ENCODE data around the gene NUCKS1. TPM values are rescaled to one million over a fixed set of nuclear protein-coding genes. Genes with fewer than 3 reads are reported as not detected.

Gene NUCKS1
- total RNA-seq, 1 donor from 2014 or later: 700 TPM

- peak overlapping the region; percentile 11 for H3K27ac Mint-ChIP-seq
Observed at GRCh38 chr1:205791568-205792180, 41.7 kb upstream of the NUCKS1 start.

GRCh38 chr1:205787287-205787916, 37.4 kb upstream of the NUCKS1 start:
- H3K36me3 ChIP-seq: no peaks in the 10 kb centered on the region
- H3K79me2 ChIP-seq (ENCODE audit: low read depth): no peaks in the 10 kb centered on the region
- Mint-ChIP-seq H3K9me3 (no peaks in the 10 kb centered on the region), H3K36me3 (peaks cover 4% of the 10 kb centered on the region), H3K27me3 (ENCODE audit: insufficient read depth, low read depth) (no peaks in the 10 kb centered on the region), H3K4me3 (no peak overlapping the region), H3K4me1 (peaks cover 17% of the 10 kb centered on the region), H3K27ac (no peak overlapping the region)
- no peak for TF ChIP-seq EZH2 (IDR thresholded peaks at IDR 0.05)
- TF ChIP-seq EZH2phosphoT487 (IDR thresholded peaks at IDR 0.05): no peak
- TF ChIP-seq CTCF (IDR thresholded peaks at IDR 0.05): no peak
- H3K4me1 ChIP-seq: peaks cover 21% of the 10 kb centered on the region
- H3K27me3 ChIP-seq: no peaks in the 10 kb centered on the region
- no peaks in the 10 kb centered on the region for H4K20me1 ChIP-seq (ENCODE audit: low read depth)
- no peak overlapping the region for H3K9ac ChIP-seq
- H2AFZ ChIP-seq (replicated peaks): no peak overlapping the region
- no peak for DNase-seq (ENCODE audit: low spot score)
- H3K4me2 ChIP-seq: no peak overlapping the region
- H3F3A ChIP-seq (ENCODE audit: low read depth): peaks cover 13% of the 10 kb centered on the region
- H3K9me3 ChIP-seq (ENCODE audit: low read depth): no peaks in the 10 kb centered on the region
- no peak overlapping the region for H3K27ac ChIP-seq
- no peak overlapping the region for H3K4me3 ChIP-seq

More at GRCh38 chr1:205791568-205792180, 41.7 kb upstream of the NUCKS1 start:
- no peak overlapping the region for H3K4me3 Mint-ChIP-seq
- TF ChIP-seq EZH2 (IDR thresholded peaks at IDR 0.05) (no peak), CTCF (IDR thresholded peaks at IDR 0.05) (peak; percentile 83), EZH2phosphoT487 (IDR thresholded peaks at IDR 0.05) (no peak)
- Histone ChIP-seq H3K36me3 (no peaks in the 10 kb centered on the region), H3K27ac (peak overlapping the region; percentile 62), H3K79me2 (ENCODE audit: low read depth) (no peaks in the 10 kb centered on the region), H3K27me3 (no peaks in the 10 kb centered on the region), H3K9me3 (ENCODE audit: low read depth) (no peaks in the 10 kb centered on the region), H3K4me1 (peaks cover 31% of the 10 kb centered on the region), H3K4me2 (peak overlapping the region; percentile 64), H4K20me1 (ENCODE audit: low read depth) (peaks cover 3% of the 10 kb centered on the region), H3K4me3 (no peak overlapping the region), H3K9ac (no peak overlapping the region), H2AFZ (replicated peaks) (no peak overlapping the region), H3F3A (ENCODE audit: low read depth) (peaks cover 22% of the 10 kb centered on the region)
- peaks cover 15% of the 10 kb centered on the region for H3K36me3 Mint-ChIP-seq
- H3K4me1 Mint-ChIP-seq: peaks cover 14% of the 10 kb centered on the region
- H3K27me3 Mint-ChIP-seq (ENCODE audit: insufficient read depth, low read depth): peaks cover 1% of the 10 kb centered on the region
- peak; percentile 89 for DNase-seq (ENCODE audit: low spot score)
- H3K9me3 Mint-ChIP-seq: no peaks in the 10 kb centered on the region

- no peaks in the 10 kb centered on the region for H3K79me2 ChIP-seq (ENCODE audit: low read depth)
- H4K20me1 ChIP-seq (ENCODE audit: low read depth): no peaks in the 10 kb centered on the region
- Mint-ChIP-seq H3K36me3 (peaks cover 4% of the 10 kb centered on the region), H3K4me1 (peaks cover 9% of the 10 kb centered on the region), H3K9me3 (no peaks in the 10 kb centered on the region), H3K27me3 (ENCODE audit: insufficient read depth, low read depth) (no peaks in the 10 kb centered on the region), H3K4me3 (no peak overlapping the region), H3K27ac (no peak overlapping the region)
- H3K36me3 ChIP-seq: no peaks in the 10 kb centered on the region
- H3K4me2 ChIP-seq: no peak overlapping the region
- H3K4me3 ChIP-seq: no peak overlapping the region
- H3K27me3 ChIP-seq: no peaks in the 10 kb centered on the region
- no peak for DNase-seq (ENCODE audit: low spot score)
- no peaks in the 10 kb centered on the region for H3K9me3 ChIP-seq (ENCODE audit: low read depth)
- no peak overlapping the region for H3K27ac ChIP-seq
- peaks cover 5% of the 10 kb centered on the region for H3F3A ChIP-seq (ENCODE audit: low read depth)
- TF ChIP-seq CTCF (IDR thresholded peaks at IDR 0.05) (no peak), EZH2 (IDR thresholded peaks at IDR 0.05) (no peak), EZH2phosphoT487 (IDR thresholded peaks at IDR 0.05) (no peak)
- peaks cover 13% of the 10 kb centered on the region for H3K4me1 ChIP-seq
- H2AFZ ChIP-seq (replicated peaks): no peak overlapping the region
- no peak overlapping the region for H3K9ac ChIP-seq
Observed at GRCh38 chr1:205786601-205787000, 36.6 kb upstream of the NUCKS1 start.
